Fibroblast of the aortic adventitia (primary cell): Measurements from ENCODE around the gene PRMT9. TPM values are rescaled to one million over a fixed set of nuclear protein-coding genes. Genes with fewer than 3 reads are reported as not detected.

ENCODE experiments used
- DNase-seq: peaks from one replicate; pipeline ENCODE4 v3.0.0-alpha.2; 2010; ENCODE audit warnings: low read depth
- H3K4me3 ChIP-seq: 2 replicates; pipeline ENCODE4 v1.5.1; 2011; ENCODE audit warnings: low read depth, mild to moderate bottlenecking, control low read depth, low read length, moderate library complexity
- total RNA-seq: library from RNA; depleted of rRNA; stranded (reverse); fragments of >200 nt; gene quantifications from 2 replicates; pipeline ENCODE4 v1.2.3, GENCODE V29; 2012; ENCODE audit warnings: low replicate concordance
- TF ChIP-seq, protein P1 (sequence below): IDR thresholded peaks from 2 replicates; pipeline ENCODE4 v1.5.1; 2011; ENCODE audit warnings: mild to moderate bottlenecking, low read length, control low read depth, inconsistent platforms; ENCODE audit not compliant: insufficient read depth

PRMT9 gene
- total RNA-seq, 1 donor = 10.4 TPM

DNA sequence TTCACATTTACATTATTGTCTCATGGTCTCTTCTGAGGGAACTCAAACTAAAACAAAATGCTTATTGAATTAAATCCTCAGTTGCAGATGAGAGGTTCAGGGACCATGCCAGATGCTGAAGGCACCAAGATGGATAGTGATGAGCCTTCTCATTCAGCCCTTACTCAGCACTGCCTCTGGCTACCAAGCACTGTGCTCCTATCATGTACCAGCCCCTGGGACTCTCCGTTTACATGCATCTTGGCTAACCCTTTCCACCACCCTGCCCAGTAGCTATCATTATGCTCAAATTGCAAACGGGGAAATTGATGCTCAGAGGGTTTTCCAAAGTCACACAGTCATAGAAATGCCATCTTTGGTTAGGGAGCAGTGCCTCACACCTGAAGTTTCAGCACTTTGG lies 89.4 kb downstream of the PRMT9 start:
- no peak overlapping the region for H3K4me3 ChIP-seq
- no peak for DNase-seq
- TF ChIP-seq, protein P1, sequence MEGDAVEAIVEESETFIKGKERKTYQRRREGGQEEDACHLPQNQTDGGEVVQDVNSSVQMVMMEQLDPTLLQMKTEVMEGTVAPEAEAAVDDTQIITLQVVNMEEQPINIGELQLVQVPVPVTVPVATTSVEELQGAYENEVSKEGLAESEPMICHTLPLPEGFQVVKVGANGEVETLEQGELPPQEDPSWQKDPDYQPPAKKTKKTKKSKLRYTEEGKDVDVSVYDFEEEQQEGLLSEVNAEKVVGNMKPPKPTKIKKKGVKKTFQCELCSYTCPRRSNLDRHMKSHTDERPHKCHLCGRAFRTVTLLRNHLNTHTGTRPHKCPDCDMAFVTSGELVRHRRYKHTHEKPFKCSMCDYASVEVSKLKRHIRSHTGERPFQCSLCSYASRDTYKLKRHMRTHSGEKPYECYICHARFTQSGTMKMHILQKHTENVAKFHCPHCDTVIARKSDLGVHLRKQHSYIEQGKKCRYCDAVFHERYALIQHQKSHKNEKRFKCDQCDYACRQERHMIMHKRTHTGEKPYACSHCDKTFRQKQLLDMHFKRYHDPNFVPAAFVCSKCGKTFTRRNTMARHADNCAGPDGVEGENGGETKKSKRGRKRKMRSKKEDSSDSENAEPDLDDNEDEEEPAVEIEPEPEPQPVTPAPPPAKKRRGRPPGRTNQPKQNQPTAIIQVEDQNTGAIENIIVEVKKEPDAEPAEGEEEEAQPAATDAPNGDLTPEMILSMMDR = no peak

DNA sequence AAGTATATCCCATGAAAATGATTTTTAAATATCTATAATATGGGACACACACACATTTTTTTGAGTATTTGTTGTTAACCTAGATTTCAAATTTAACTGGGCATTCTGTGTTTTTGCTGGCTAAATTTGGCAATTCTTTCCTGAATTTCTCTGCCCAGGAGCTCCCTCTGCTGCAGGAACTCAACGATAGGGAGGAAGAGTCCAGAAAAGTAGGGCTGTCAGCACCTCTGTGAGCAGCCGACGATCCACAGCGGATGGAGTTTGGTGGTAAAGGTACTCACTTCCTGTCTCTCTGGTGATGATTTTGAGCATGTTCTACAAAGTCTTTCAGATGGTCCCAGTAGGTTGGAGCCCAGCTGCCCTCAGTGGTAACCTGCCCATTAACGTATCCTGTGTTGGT lies 89.9 kb downstream of the PRMT9 start:
- no peak for DNase-seq
- H3K4me3 ChIP-seq = no peak overlapping the region
- TF ChIP-seq, protein P1 = no peak

DNA sequence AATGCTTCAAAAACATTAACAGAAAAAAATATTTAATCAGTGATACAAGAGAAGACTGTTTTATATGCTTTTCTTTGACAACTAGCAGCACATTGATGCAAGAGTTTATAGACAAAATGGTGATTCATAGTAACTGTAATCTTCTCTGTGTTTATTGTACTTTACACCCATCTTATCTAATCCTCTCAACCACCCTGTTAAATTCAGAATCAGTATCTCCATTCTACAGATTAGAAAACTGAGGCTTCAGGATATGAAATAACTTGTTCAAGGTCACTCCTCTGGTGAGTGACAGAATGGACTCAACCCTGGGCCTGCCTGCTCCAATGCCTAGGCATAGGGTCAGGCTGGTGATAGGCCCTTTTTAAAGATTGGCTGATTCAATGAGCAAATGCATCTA lies 92.9 kb downstream of the PRMT9 start:
- TF ChIP-seq, protein P1 = no peak
- H3K4me3 ChIP-seq = no peak overlapping the region
- peak; percentile 40 for DNase-seq

DNA sequence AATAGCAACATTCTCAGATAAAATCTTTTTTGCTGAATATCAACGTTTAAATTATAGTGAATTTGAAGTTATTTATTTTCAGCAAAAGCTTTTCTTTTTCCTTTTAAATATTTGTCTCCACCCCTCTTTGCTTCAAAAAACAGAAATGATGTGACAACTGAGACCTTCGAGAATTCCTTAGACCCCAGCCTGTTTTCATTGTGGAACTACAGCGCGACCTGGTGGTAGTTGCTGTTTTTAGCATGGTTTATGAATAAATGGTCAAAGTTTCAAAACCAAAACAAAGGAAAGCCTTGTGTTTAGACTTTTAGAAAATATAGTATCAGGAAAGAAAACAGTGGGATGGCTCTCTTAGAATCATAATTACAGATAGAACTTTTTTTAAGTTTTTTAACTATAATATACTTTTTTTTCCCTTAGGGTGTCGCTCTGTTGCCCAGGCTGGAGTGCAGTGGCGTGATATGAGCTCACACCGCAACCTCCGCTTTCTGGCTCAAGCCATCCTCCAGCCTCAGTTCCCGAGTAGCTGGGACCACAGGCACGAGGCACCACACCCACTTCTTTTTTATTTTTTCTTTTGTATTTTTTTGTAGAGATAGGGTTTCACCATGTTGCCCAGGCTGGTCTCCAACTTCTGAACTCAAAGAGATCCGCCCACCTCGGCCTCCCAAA lies 93.6 kb downstream of the PRMT9 start:
- DNase-seq = peak; percentile 85

DNA sequence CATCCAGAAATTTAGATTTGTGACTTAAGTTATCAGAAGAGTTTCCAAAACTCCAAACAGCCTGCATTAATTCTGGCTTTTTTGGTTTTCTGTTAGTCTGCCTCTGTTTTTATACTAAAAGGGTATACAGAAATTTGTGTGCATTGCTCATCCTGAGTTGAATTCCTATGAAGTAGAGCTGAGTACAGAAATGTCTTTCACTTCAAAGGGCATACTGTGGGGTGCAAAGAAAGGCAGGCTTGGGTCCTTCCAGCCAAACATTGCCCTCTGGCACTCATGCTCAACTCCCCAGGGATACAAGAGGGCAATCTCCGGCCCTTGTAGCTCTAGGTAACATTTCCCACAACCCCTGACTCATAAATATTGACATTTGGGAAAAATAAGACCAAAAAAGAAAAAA lies 94.4 kb downstream of the PRMT9 start:
- no peak for DNase-seq
- no peak overlapping the region for H3K4me3 ChIP-seq
- TF ChIP-seq, protein P1 = no peak

More for the DNA sequence above, 93.6 kb downstream of the PRMT9 start:
- no peak overlapping the region for H3K4me3 ChIP-seq
- TF ChIP-seq, protein P1 = peak; percentile 70

Other genes starting within 250 kb of the PRMT9 start
- gene EDNRA, start 203.1 kb downstream of the PRMT9 start, total RNA-seq = 10.8 and 37.6 TPM in 2 replicates
- 20.9 and 38.2 TPM in 2 replicates for gene TMEM184C, start 66.8 kb downstream of the PRMT9 start, total RNA-seq
- gene ARHGAP10, start 47.9 kb upstream of the PRMT9 start, total RNA-seq = 32.1 and 45.0 TPM in 2 replicates